Stomach smooth muscle (tissue), 2 donors: ENCODE measurements around the gene DACT1.
"Not testable (repeated sequence)": the region's sequence is repeated elsewhere in the genome, so short reads cannot be mapped to it uniquely, and the experiment has no call there.

Source experiments
- H3K27ac ChIP-seq: one replicate; pipeline ENCODE4 v1.7.0; 2013; ENCODE audit warnings: mild to moderate bottlenecking, low read length, inconsistent platforms
- H3K27me3 ChIP-seq, 2 donors: one replicate each; pipeline ENCODE4 v1.7.0; 2013; ENCODE audit warnings: low read length in 2 of 2; ENCODE audit not compliant: insufficient read depth in 2 of 2, control insufficient read depth in 1 of 2
- H3K36me3 ChIP-seq, 2 donors: one replicate each; pipeline ENCODE4 v1.7.0; 2013; ENCODE audit warnings: low read length in 2 of 2; ENCODE audit not compliant: control insufficient read depth in 2 of 2, insufficient read depth in 2 of 2
- H3K4me1 ChIP-seq: one replicate; pipeline ENCODE4 v1.7.0; 2013; ENCODE audit warnings: low read length; ENCODE audit not compliant: control insufficient read depth, insufficient read depth
- H3K4me3 ChIP-seq, 2 donors: one replicate each; pipeline ENCODE4 v1.7.0; 2013; ENCODE audit warnings: low read length in 2 of 2
- H3K9ac ChIP-seq, 2 donors: one replicate each; pipeline ENCODE4 v1.7.0; 2013; ENCODE audit warnings: low read length in 2 of 2, mild to moderate bottlenecking in 1 of 2
- H3K9me3 ChIP-seq, 2 donors: one replicate each; pipeline ENCODE4 v1.7.0; 2013; ENCODE audit warnings: low read length in 2 of 2; ENCODE audit not compliant: control insufficient read depth in 2 of 2
- donor health status: healthy.
- donor health status: Pancreatic carcinoma.

Gene DACT1, protein sequence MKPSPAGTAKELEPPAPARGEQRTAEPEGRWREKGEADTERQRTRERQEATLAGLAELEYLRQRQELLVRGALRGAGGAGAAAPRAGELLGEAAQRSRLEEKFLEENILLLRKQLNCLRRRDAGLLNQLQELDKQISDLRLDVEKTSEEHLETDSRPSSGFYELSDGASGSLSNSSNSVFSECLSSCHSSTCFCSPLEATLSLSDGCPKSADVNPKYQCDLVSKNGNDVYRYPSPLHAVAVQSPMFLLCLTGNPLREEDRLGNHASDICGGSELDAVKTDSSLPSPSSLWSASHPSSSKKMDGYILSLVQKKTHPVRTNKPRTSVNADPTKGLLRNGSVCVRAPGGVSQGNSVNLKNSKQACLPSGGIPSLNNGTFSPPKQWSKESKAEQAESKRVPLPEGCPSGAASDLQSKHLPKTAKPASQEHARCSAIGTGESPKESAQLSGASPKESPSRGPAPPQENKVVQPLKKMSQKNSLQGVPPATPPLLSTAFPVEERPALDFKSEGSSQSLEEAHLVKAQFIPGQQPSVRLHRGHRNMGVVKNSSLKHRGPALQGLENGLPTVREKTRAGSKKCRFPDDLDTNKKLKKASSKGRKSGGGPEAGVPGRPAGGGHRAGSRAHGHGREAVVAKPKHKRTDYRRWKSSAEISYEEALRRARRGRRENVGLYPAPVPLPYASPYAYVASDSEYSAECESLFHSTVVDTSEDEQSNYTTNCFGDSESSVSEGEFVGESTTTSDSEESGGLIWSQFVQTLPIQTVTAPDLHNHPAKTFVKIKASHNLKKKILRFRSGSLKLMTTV

DNA sequence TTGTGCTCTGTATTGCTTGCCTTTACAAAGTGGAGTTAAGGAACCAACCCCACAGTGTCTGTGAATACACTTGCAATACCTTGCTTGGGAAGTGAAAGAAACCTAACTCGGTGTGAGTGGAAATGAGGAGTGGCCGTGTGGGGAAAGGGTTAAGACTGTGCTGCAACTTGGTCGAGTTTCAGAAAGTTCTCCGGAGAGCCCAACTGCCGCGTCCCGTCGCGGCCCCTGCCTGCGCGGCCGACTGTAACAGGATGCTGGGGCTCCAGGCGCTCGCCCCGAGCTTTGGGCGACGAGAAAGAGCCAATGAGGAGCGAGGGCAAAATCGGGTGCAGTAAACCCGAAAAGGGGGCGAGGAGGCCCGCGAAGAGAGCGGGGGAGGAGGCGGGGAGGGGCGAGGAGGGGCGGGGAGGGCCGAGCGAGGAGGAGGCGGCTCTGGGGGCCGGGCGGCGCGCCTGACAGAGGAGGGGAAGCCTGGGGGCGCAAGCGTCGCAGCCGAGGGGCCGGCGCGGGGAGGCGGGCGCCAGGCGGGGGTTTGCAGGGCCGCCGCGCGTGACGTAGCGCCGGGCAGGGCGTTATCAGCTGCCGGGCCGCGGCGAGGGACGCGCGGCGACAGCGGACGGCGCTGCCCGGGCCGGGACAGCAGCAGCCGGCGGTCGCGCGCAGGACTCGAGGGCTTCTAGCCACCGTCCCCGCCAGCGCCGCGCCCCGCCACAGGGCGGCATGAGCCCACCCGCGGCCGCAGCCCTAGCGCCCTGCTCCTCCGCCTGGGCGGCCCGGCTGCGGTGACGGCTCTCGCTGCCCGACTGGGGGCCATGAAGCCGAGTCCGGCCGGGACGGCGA lies at the start of gene DACT1:
Gene DACT1, plus strand, starts transcription at position 572 of the 840 bp plus-strand sequence. Its CDS starts 241 bp downstream, at position 813.
- Histone ChIP-seq H3K9ac (peak within 1 kb of the TSS; percentile 67 to 69), H3K4me1 (peaks cover 27% of the 10 kb centered on the region), H3K4me3 (peak within 1 kb of the TSS; percentile 84 to 85), H3K27me3 (no peaks in the 10 kb centered on the region), H3K36me3 (peaks cover 4 to 11% of the 10 kb centered on the region in 2 donors), H3K27ac (peak within 1 kb of the TSS; percentile 76), H3K9me3 (no peaks in the 10 kb centered on the region)

DNA sequence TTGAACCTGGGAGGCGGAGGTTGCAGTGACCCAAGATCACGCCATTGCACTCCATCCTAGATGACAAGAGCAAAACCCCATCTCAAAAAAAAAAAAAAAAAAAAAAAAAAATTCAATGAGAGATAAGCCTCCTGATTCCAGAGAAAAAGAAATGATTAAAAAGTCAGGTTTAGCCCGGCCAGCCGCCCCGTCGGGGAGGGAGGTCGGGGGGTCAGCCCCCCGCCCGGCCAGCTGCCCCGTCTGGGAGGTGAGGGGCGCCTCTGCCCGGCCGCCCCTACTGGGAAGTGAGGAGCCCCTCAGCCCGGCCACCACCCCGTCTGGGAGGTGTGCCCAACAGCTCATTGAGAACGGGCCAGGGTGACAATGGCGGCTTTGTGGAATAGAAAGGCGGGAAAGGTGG lies 49.4 kb upstream of the DACT1 start:
- H3K27me3 ChIP-seq, H3K9ac ChIP-seq, H3K9me3 ChIP-seq, H3K36me3 ChIP-seq, H3K4me1 ChIP-seq, H3K27ac ChIP-seq, H3K4me3 ChIP-seq: not testable (repeated sequence)

DNA sequence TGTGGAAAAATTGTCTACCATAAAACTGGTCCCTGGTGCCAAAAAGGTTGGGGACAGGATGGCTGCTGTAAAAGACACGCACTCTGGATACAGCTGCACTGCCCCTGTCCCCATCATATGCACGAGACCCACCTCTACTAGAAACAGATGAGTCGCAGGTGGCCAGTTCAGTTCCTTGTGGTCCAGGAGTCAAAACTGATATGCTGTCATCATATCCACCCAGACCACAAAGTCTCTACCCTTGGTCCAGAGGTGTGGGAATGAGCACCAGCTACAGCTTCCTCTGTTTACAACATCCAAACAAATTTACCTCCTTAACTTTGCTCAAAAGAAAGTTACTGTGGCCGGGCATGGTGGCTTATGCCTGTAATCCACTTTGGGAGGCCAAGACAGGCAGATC lies 43.8 kb upstream of the DACT1 start:
- Histone ChIP-seq H3K4me1 (no peaks in the 10 kb centered on the region), H3K9me3 (no peaks in the 10 kb centered on the region), H3K36me3 (no peaks in the 10 kb centered on the region), H3K27ac (no peak overlapping the region), H3K9ac (no peak overlapping the region), H3K27me3 (no peaks in the 10 kb centered on the region), H3K4me3 (no peak overlapping the region)

DNA sequence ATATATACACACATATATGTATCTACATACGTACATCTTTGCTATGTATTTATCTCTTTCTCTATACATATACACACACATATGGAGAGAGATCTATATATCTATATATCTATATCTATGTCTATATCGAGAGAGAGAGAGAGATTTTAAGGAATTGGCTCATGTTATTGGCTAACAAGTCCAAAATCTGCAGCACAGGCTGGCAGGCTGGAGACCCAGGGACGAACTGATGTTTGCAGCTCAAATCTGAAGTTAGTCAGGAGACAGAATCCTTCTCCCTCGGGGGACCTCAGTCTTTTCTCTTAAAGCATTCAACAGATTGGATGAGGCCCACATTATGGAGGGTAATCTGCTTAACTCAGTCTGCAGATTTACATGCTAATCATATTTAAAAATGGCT lies 40.7 kb upstream of the DACT1 start:
- Histone ChIP-seq H3K9me3 (no peaks in the 10 kb centered on the region), H3K27me3 (no peaks in the 10 kb centered on the region), H3K4me1 (no peaks in the 10 kb centered on the region), H3K4me3 (no peak overlapping the region), H3K9ac (no peak overlapping the region), H3K27ac (no peak overlapping the region), H3K36me3 (no peaks in the 10 kb centered on the region)

DNA sequence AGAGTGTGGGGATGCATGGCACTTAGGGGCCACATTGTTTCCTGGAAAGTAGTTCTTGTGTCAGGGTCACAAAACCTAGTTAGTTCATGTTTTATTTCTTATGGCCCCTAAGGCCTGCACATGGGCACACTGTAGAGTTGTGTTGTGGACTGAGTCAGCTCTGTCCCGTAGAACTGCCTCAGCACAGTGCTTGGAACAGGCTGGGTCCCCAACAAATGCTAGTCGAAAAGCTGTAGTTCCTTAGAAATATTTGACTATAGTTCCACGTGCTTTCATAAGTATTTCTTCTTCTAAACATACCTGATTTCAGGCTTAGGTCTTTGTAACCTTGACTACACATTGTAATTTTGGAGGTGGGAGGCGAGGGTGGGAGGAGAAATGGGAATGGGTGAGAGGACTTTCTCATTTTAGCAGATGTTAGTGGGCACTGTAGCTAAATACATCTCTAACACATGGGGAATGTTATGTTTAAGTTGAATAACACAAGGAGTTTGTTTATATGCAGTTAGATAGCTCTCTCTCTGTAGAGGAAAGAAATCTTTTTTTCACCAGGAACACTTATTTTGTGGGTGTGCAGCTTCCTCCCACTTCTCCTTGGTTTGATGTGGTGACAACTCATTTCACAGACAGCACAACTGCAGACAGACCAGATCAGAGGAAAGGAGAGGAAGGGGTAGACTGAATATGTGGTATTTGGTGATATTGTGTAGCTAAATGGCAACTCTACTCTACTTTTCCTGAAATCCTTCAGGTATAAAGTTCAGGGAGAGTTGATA lies 39.5 kb upstream of the DACT1 start:
- H3K9ac ChIP-seq: no peak overlapping the region
- H3K27me3 ChIP-seq: no peaks in the 10 kb centered on the region
- H3K4me3 ChIP-seq: no peak overlapping the region
- no peak overlapping the region for H3K27ac ChIP-seq
- no peaks in the 10 kb centered on the region for H3K4me1 ChIP-seq
- H3K9me3 ChIP-seq: no peaks in the 10 kb centered on the region
- no peaks in the 10 kb centered on the region for H3K36me3 ChIP-seq

DNA sequence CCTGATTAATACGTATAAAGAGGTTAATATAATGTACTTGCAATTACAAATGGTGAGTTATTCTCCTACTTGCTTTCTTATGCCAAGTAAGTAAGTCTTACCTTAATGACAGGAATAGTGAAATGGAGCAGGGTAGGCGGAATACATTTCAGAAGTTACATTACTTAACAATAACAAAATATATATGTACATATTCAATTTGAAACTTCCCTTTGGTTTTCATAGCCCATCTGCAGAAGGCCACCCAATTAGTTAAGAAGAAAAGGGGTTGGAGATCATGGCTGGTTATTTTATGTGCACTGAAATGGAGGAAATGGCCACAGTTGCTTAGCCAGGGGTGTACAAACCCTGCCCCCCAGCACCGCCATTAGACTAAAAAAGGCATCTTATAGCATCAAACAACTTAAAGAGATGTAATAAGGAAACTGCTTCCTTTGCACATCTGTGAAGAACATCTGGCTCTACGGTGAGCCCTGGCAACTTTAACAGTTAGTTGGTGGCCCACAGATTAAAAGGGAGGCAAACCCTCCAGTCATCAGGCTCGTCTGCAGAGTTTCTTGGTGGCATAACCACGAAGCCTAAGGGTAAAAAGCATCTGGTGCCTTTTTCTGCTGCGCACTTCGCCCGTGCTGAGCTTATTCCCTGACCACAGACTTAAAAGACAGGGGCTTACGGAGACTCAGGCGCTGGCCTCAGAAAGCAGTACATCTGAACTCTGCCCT lies 38.8 kb upstream of the DACT1 start:
- Histone ChIP-seq H3K27me3 (no peaks in the 10 kb centered on the region), H3K4me3 (no peak overlapping the region), H3K9ac (no peak overlapping the region), H3K9me3 (no peaks in the 10 kb centered on the region), H3K36me3 (no peaks in the 10 kb centered on the region), H3K27ac (no peak overlapping the region), H3K4me1 (no peaks in the 10 kb centered on the region)

DNA sequence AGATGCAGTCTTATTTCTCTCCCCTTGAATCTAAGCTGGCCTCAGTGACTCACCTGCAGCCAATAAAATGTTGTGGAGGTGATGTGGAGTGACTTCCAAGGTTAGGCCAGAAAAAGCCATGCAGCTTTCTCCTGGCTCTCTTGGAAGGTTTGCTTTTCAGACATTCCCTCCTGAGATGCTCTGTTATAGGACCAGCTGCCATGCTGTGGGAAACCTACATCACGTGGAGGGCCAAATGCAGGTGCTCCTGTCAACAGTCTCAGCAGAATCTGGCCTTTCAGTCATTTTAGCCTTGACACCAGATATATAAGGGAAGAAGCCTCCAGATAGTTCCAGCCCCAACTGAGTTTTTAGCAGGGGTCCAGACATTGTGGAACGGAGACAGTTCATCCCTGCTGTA lies 38.1 kb upstream of the DACT1 start:
- Histone ChIP-seq H3K36me3 (no peaks in the 10 kb centered on the region), H3K4me3 (no peak overlapping the region), H3K4me1 (no peaks in the 10 kb centered on the region), H3K9ac (no peak overlapping the region), H3K27ac (no peak overlapping the region), H3K9me3 (no peaks in the 10 kb centered on the region), H3K27me3 (no peaks in the 10 kb centered on the region)

DNA sequence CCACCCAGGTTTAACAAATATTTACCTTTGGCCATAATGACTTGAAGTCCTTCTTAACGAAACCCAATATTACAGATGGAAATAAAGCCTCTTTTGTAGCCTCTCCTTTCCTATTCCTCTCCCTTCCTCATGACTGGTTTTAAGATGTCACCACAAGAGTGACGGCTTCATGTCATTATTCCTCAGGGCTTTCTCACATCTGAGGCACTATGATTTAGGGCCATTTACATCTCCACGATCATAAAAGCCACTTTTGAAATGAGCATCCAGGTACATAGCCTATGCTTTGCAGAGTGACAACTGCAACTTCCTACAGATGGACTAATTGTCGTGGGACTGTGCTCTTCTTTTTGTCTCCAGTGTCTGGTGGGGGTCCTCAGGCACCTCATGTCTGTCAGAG lies 32.3 kb upstream of the DACT1 start:
- Histone ChIP-seq H3K4me3 (no peak overlapping the region), H3K9me3 (no peaks in the 10 kb centered on the region), H3K27me3 (no peaks in the 10 kb centered on the region), H3K27ac (no peak overlapping the region), H3K9ac (no peak overlapping the region), H3K4me1 (no peaks in the 10 kb centered on the region), H3K36me3 (no peaks in the 10 kb centered on the region)

DNA sequence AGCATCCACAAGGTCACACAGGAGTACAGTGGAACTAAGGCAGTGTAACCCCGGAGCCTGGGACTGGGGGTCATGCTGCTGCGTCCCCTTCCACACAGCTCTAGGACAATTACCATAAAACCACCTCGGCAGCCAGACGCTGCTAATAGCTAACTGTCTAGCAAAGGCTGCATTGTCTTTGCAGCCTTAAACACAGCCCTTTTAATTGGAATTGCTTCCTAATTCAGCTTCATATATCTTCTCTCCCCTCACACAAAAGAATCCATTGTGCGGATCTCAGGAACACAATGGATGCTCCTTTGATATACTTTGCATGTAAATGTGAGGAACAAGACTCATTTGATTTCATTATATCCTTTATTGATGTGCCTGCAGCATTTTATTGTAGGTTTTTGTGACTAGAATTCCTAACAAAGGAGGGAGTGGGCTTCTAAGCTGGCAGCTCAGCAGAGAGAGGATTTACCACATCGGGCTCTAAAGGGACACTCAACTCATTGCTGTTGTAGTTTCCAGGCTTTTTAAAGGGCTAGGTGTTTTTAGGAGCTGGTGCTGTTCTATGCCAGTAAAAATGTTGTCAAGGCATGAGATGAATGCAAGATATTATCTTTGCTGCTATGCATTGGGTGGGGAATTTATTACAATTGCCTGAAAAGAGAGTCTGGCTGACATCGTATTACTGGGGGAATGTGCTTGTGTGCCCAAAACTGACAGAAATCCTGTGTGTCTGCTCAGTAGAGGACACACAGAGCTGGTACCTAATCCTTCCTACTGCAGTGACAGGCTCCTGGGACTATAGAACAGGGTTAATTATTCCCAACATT lies 30.4 kb upstream of the DACT1 start:
- Histone ChIP-seq H3K4me1 (no peaks in the 10 kb centered on the region), H3K27me3 (no peaks in the 10 kb centered on the region), H3K9ac (no peak overlapping the region), H3K9me3 (no peaks in the 10 kb centered on the region), H3K27ac (no peak overlapping the region), H3K36me3 (no peaks in the 10 kb centered on the region), H3K4me3 (no peak overlapping the region)
